Naive thymus-derived CD4-positive, alpha-beta T cell (primary cell): ENCODE results near the gene C11orf91. TPM values are rescaled to one million over a fixed set of nuclear protein-coding genes. Genes with fewer than 3 reads are reported as not detected.

Experiments used
- ATAC-seq: fragments of 150-1000 bp; cut with Tn5 transposase; 2 replicates; pipeline ENCODE4 v1.10.0; 2021; ENCODE audit warnings: mild to moderate bottlenecking, moderate library complexity
- CTCF ChIA-PET: fragments of 350-600 bp; sonication (Branson Sonifier 250); formaldehyde crosslinking; loops from one replicate; lab custom pipeline; 2021; ENCODE audit warnings: antibody characterized with exemption; lab: Charles Lee
- POLR2A ChIA-PET: fragments of 350-600 bp; sonication (Branson Sonifier 250); formaldehyde crosslinking; loops from one replicate; lab custom pipeline; 2021; ENCODE audit warnings: antibody characterized with exemption, inconsistent platforms; lab: Charles Lee
- DNase-seq, 9 donors: peaks; one replicate each; pipeline versions ENCODE4 v3.0.0 to v3.0.0-alpha.2; 2020 to 2022; ENCODE audit warnings: mixed read lengths in 1 of 9
- H3K27ac ChIP-seq: one replicate; pipeline ENCODE4 v1.7.0; 2013; ENCODE audit warnings: mild to moderate bottlenecking, low read depth, low read length, moderate library complexity
- H3K27me3 ChIP-seq, 2 donors: one replicate each; pipeline ENCODE4 v1.7.0; 2013; ENCODE audit warnings: low read length in 2 of 2, mild to moderate bottlenecking in 2 of 2, moderate library complexity in 2 of 2; ENCODE audit not compliant: control insufficient read depth in 2 of 2, insufficient read depth in 2 of 2
- H3K36me3 ChIP-seq, 3 experiments: 1 replicate in 2 of 3; 2 replicates in 1 of 3; pipeline ENCODE4 v1.7.0; 2013; ENCODE audit warnings: low read length in 3 of 3, mild to moderate bottlenecking in 3 of 3, moderate library complexity in 1 of 3; ENCODE audit not compliant: insufficient read depth in 3 of 3, control insufficient read depth in 2 of 3
- H3K4me1 ChIP-seq, 2 donors: one replicate each; pipeline ENCODE4 v1.7.0; 2013; ENCODE audit warnings: low read length in 2 of 2, mild to moderate bottlenecking in 2 of 2, moderate library complexity in 1 of 2; ENCODE audit not compliant: control insufficient read depth in 2 of 2, insufficient read depth in 2 of 2
- H3K4me3 ChIP-seq: 2 replicates; pipeline ENCODE4 v1.7.0; 2013; ENCODE audit warnings: mild to moderate bottlenecking, low read length
- H3K9me3 ChIP-seq, 3 experiments: 1 replicate in 2 of 3; 2 replicates in 1 of 3; pipeline ENCODE4 v1.7.0; 2013; ENCODE audit warnings: low read length in 3 of 3; ENCODE audit not compliant: control insufficient read depth in 2 of 3
- H3K27ac Mint-ChIP-seq, 9 donors: one replicate each; pipeline ENCODE4 v1.8.0; 2020 to 2022; ENCODE audit warnings: mixed read lengths in 9 of 9, mild to moderate bottlenecking in 8 of 9, moderate library complexity in 5 of 9, inconsistent platforms in 2 of 9
- H3K27me3 Mint-ChIP-seq, 5 donors: one replicate each; pipeline ENCODE4 v1.8.0; 2021 to 2022; ENCODE audit warnings: mixed read lengths in 5 of 5, mild to moderate bottlenecking in 1 of 5
- H3K36me3 Mint-ChIP-seq, 5 donors: one replicate each; pipeline ENCODE4 v1.8.0; 2020 to 2022; ENCODE audit warnings: mixed read lengths in 5 of 5, mild to moderate bottlenecking in 3 of 5, inconsistent platforms in 1 of 5
- H3K4me1 Mint-ChIP-seq, 7 donors: one replicate each; pipeline ENCODE4 v1.8.0; 2020 to 2022; ENCODE audit warnings: mixed read lengths in 7 of 7, mild to moderate bottlenecking in 3 of 7, inconsistent platforms in 1 of 7
- H3K4me3 Mint-ChIP-seq, 10 donors: one replicate each; pipeline ENCODE4 v1.8.0; 2020 to 2022; ENCODE audit warnings: mild to moderate bottlenecking in 10 of 10, mixed read lengths in 10 of 10, moderate library complexity in 6 of 10, inconsistent platforms in 2 of 10
- H3K9me3 Mint-ChIP-seq, 11 donors: one replicate each; pipeline ENCODE4 v1.8.0; 2020 to 2022; ENCODE audit warnings: mixed read lengths in 11 of 11, mild to moderate bottlenecking in 4 of 11, inconsistent platforms in 1 of 11, moderate library complexity in 1 of 11
- intact Hi-C, 2 donors: fragments of 100-400 bp; cut with micrococcal nuclease; formaldehyde crosslinking; loops; one replicate each; pipeline ENCODE4 v1.15.1; 2023
- polyA plus RNA-seq, 2 donors: library from polyadenylated mRNA; unstranded; fragments of 300-500 nt; fragmentation: Illumina TruSeq; gene quantifications; one replicate each; pipeline ENCODE4 v1.2.3, GENCODE V29; 2021
- total RNA-seq, 6 experiments: library from RNA in 5 of 6; stranded (reverse) in 5 of 6; gene quantifications; 1 replicate in 5 of 6; 2 replicates in 1 of 6; pipeline ENCODE4 v1.2.3 and lab custom pipeline; 2021 to 2026

Gene C11orf91
- total and polyA plus RNA-seq, 7 experiments from 2014 or later, result not detected

GRCh38 chr11:33652431-33652830 lies 48.2 kb downstream of the C11orf91 start:
- H3K36me3 Mint-ChIP-seq, result no peaks in the 10 kb centered on the region
- CTCF ChIA-PET, result no interaction called here
- no peak for ATAC-seq

GRCh38 chr11:33651990-33652389 lies 48.6 kb downstream of the C11orf91 start:
- Histone ChIP-seq H3K9me3 (no peaks in the 10 kb centered on the region), H3K27ac (no peak overlapping the region), H3K4me3 (no peak overlapping the region), H3K27me3 (no peaks in the 10 kb centered on the region), H3K4me1 (no peaks in the 10 kb centered on the region), H3K36me3 (no peaks in the 10 kb centered on the region)
- Mint-ChIP-seq H3K4me3 (no peak overlapping the region), H3K27me3 (peaks cover 4 to 42% (median 17%) of the 10 kb centered on the region in 5 donors), H3K4me1 (no peaks in the 10 kb centered on the region), H3K36me3 (no peaks in the 10 kb centered on the region), H3K9me3 (no peaks in the 10 kb centered on the region), H3K27ac (no peak overlapping the region)
- POLR2A ChIA-PET, result no interaction called here
- intact Hi-C loops, result no loop called here
- CTCF ChIA-PET, result no interaction called here
- ATAC-seq (no peak), DNase-seq (no peak)

More at GRCh38 chr11:33652431-33652830, 48.2 kb downstream of the C11orf91 start:
- H3K27ac ChIP-seq, result no peak overlapping the region
- no peaks in the 10 kb centered on the region for H3K36me3 ChIP-seq
- H3K4me3 Mint-ChIP-seq, result no peak overlapping the region
- H3K27me3 Mint-ChIP-seq, result peaks cover 4 to 42% (median 17%) of the 10 kb centered on the region in 5 donors
- no peaks in the 10 kb centered on the region for H3K4me1 ChIP-seq
- no peaks in the 10 kb centered on the region for H3K9me3 Mint-ChIP-seq
- no peak overlapping the region for H3K27ac Mint-ChIP-seq
- no peaks in the 10 kb centered on the region for H3K9me3 ChIP-seq
- no peaks in the 10 kb centered on the region for H3K4me1 Mint-ChIP-seq
- no peak overlapping the region for H3K4me3 ChIP-seq
- POLR2A ChIA-PET, result no interaction called here
- DNase-seq, result no peak
- no peaks in the 10 kb centered on the region for H3K27me3 ChIP-seq
- intact Hi-C loops, result no loop called here

GRCh38 chr11:33651555-33651954 lies 49.1 kb downstream of the C11orf91 start:
- Mint-ChIP-seq H3K27me3 (peaks cover 4 to 42% (median 17%) of the 10 kb centered on the region in 5 donors), H3K36me3 (no peaks in the 10 kb centered on the region), H3K4me1 (no peaks in the 10 kb centered on the region), H3K27ac (no peak overlapping the region), H3K9me3 (no peaks in the 10 kb centered on the region), H3K4me3 (no peak overlapping the region)
- H3K4me3 ChIP-seq, result no peak overlapping the region
- no peaks in the 10 kb centered on the region for H3K9me3 ChIP-seq
- ATAC-seq (no peak), DNase-seq (no peak)
- ChIA-PET CTCF (no interaction called here), POLR2A (no interaction called here)
- no peaks in the 10 kb centered on the region for H3K27me3 ChIP-seq
- no peak overlapping the region for H3K27ac ChIP-seq
- no peaks in the 10 kb centered on the region for H3K4me1 ChIP-seq
- no peaks in the 10 kb centered on the region for H3K36me3 ChIP-seq
- intact Hi-C loops, result no loop called here

GRCh38 chr11:33649944-33650343 lies 50.7 kb downstream of the C11orf91 start:
- Histone ChIP-seq H3K4me1 (no peaks in the 10 kb centered on the region), H3K27ac (no peak overlapping the region), H3K4me3 (no peak overlapping the region), H3K9me3 (no peaks in the 10 kb centered on the region), H3K27me3 (no peaks in the 10 kb centered on the region), H3K36me3 (no peaks in the 10 kb centered on the region)
- POLR2A ChIA-PET, result no interaction called here
- Mint-ChIP-seq H3K9me3 (no peaks in the 10 kb centered on the region), H3K4me1 (no peaks in the 10 kb centered on the region), H3K36me3 (no peaks in the 10 kb centered on the region), H3K27me3 (peaks cover 0 to 27% (median 15%) of the 10 kb centered on the region in 5 donors), H3K27ac (no peak overlapping the region), H3K4me3 (no peak overlapping the region)
- ATAC-seq (no peak), DNase-seq (no peak)
- CTCF ChIA-PET, result no interaction called here
- intact Hi-C loops, result no loop called here

Other genes starting within 250 kb of the C11orf91 start
- gene CD59, start 35.6 kb upstream of the C11orf91 start, total RNA-seq, result 100 to 1,000 TPM in 1 of 5 experiments, 10 to 100 TPM in 4; 23.3 to 152 (median 62.7) TPM
- gene CD59, start 35.6 kb upstream of the C11orf91 start, polyA plus RNA-seq, result 10 to 100 TPM; 69.6 to 70.7 TPM
- 10 to 100 TPM; 22.6 to 55.7 (median 47.7) TPM for gene FBXO3, start 73.7 kb upstream of the C11orf91 start, total RNA-seq
- gene FBXO3, start 73.7 kb upstream of the C11orf91 start, polyA plus RNA-seq, result 10 to 100 TPM; 36.1 to 41.5 TPM
- 10 to 100 TPM in 1 of 5 experiments, 1 to 10 TPM in 1, under 1 TPM in 2, not detected in 1; 0.73 to 40.4 (median 2.6) TPM for gene LMO2, start 191.2 kb upstream of the C11orf91 start, total RNA-seq
- gene LMO2, start 191.2 kb upstream of the C11orf91 start, polyA plus RNA-seq, result under 1 TPM in 1 of 2 donors, not detected in 1; 0.26 TPM